ENCODE results near the gene KCNQ1. TPM values are rescaled to one million over a fixed set of nuclear protein-coding genes. Genes with fewer than 3 reads are reported as not detected.

The KCNQ1 gene
- total RNA-seq, 1 experiment from 2014 or later = 2.3 TPM

DNA sequence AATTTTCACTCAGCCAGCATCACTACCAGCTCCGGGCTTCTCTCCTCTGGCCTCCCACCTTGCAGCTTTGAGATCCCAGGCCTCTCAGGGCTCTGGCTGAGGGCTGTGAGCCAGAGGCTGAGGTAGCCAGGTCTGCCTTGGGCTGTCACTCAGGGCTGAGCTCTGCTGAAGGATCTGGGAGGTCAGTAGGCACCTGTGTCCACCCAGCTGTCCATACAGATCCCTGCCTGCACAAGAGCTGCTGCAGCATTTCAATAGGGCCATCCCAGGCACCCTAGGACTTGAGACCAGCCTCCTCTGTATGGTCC, 242.4 kb downstream of the KCNQ1 start:
- Histone ChIP-seq H2BK12ac (ENCODE audit: insufficient read length, low read depth, low read length) (no peak overlapping the region), H3K9ac (ENCODE audit: extremely low read depth, insufficient read length, low read length) (no peak overlapping the region), H3K27ac (ENCODE audit: insufficient read length, low read depth, low read length) (no peak overlapping the region), H2BK15ac (ENCODE audit: low read depth, low read length) (no peak overlapping the region), H4K91ac (ENCODE audit: insufficient read length, low read depth, low read length) (no peak overlapping the region), H3K27me3 (ENCODE audit: insufficient read depth, low read length) (no peaks in the 10 kb centered on the region), H4K8ac (replicated peaks; ENCODE audit: insufficient read length, low read depth, low read length) (no peak overlapping the region), H3K4ac (ENCODE audit: low read depth, low read length) (no peak overlapping the region), H2BK120ac (ENCODE audit: low read depth, low read length, poor library complexity, severe bottlenecking) (no peak overlapping the region), H3K4me1 (ENCODE audit: insufficient read depth, low read length) (peaks cover 29% of the 10 kb centered on the region; the same call in 1 of the 2 replicates), H3K14ac (ENCODE audit: insufficient read depth, low read length) (no peak overlapping the region; the same call in 1 of the 2 replicates), H3K4me2 (ENCODE audit: insufficient read depth, insufficient read length, low read length) (no peak overlapping the region), H4K20me1 (ENCODE audit: control insufficient read depth, insufficient read depth, insufficient read length) (no peaks in the 10 kb centered on the region), H2BK20ac (ENCODE audit: low read depth, low read length, poor library complexity, severe bottlenecking) (no peak overlapping the region), H2AFZ (ENCODE audit: low read length) (no peak overlapping the region), H3K23ac (ENCODE audit: insufficient read length, low read depth, low read length) (no peak overlapping the region), H3K79me1 (ENCODE audit: insufficient read depth, low read depth, low read length, poor library complexity, severe bottlenecking) (no peaks in the 10 kb centered on the region), H3K23me2 (ENCODE audit: insufficient read length, low read depth, low read length, poor library complexity, severe bottlenecking) (no peaks in the 10 kb centered on the region), H3T11ph (ENCODE audit: low read length) (no peak overlapping the region), H3K56ac (ENCODE audit: insufficient read length, low read depth, low read length) (no peak overlapping the region), H3K9me3 (ENCODE audit: control insufficient read depth, low read depth, low read length) (no peaks in the 10 kb centered on the region), H3K18ac (ENCODE audit: insufficient read length, low read depth, low read length) (no peak overlapping the region), H2BK5ac (ENCODE audit: insufficient read length, low read length) (no peak overlapping the region), H4K5ac (ENCODE audit: insufficient read length, low read depth, low read length) (no peak overlapping the region), H2AK5ac (ENCODE audit: insufficient read length, low read length) (no peak overlapping the region), H3K79me2 (ENCODE audit: insufficient read depth, low read length) (no peaks in the 10 kb centered on the region; the same call in 1 of the 2 replicates)
- Mint-ChIP-seq H3K4me1 (peaks cover 71 to 78% of the 10 kb centered on the region in 2 experiments), H3K27me3 (ENCODE audit: low read depth) (peaks cover 17% of the 10 kb centered on the region), H3K36me3 (ENCODE audit: insufficient read depth in 1 of 3, low read depth in 3 of 3) (peaks cover 5 to 11% (median 9%) of the 10 kb centered on the region in 3 experiments), H3K27ac (no peak overlapping the region), H3K9me3 (no peaks in the 10 kb centered on the region), H3K4me3 (no peak overlapping the region)
- TF ChIP-seq, protein P1, sequence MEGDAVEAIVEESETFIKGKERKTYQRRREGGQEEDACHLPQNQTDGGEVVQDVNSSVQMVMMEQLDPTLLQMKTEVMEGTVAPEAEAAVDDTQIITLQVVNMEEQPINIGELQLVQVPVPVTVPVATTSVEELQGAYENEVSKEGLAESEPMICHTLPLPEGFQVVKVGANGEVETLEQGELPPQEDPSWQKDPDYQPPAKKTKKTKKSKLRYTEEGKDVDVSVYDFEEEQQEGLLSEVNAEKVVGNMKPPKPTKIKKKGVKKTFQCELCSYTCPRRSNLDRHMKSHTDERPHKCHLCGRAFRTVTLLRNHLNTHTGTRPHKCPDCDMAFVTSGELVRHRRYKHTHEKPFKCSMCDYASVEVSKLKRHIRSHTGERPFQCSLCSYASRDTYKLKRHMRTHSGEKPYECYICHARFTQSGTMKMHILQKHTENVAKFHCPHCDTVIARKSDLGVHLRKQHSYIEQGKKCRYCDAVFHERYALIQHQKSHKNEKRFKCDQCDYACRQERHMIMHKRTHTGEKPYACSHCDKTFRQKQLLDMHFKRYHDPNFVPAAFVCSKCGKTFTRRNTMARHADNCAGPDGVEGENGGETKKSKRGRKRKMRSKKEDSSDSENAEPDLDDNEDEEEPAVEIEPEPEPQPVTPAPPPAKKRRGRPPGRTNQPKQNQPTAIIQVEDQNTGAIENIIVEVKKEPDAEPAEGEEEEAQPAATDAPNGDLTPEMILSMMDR (conservative IDR thresholded peaks at IDR 0.05) = no peak
- DNase-seq = no peak
- WGBS (ENCODE audit: extremely low coverage, insufficient read length, low lambda C conversion rate) = no CpG with 5 or more reads among the region's 1 CpG

Data from H9 (cell line).